ENCODE data around the gene SIGLEC14.
"Not testable (repeated sequence)": the region's sequence is repeated elsewhere in the genome, so short reads cannot be mapped to it uniquely, and the experiment has no call there.

SIGLEC14 gene, protein sequence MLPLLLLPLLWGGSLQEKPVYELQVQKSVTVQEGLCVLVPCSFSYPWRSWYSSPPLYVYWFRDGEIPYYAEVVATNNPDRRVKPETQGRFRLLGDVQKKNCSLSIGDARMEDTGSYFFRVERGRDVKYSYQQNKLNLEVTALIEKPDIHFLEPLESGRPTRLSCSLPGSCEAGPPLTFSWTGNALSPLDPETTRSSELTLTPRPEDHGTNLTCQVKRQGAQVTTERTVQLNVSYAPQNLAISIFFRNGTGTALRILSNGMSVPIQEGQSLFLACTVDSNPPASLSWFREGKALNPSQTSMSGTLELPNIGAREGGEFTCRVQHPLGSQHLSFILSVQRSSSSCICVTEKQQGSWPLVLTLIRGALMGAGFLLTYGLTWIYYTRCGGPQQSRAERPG

DNA sequence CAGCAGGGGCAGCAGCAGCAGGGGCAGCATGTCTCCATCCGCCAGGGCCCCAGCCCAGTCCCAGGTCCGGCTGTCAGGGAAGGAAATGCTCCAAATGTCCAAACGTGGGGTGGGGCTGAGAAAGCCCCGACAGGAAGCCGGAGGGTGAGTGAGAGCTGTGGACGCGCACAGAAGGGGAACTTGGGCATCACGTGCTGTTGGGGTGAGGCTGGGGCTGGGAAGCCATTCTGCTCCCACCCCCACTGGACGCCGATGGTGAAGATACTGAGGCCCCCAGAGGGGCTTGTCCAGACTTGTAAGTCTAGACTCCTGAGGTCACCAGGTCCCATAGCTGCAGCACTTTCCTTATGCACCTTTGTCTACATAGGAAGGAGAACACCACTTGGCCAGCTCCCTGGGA, at the start of gene SIGLEC14:
SIGLEC14 (minus strand) TSS at position 96 of the 400 bp plus-strand sequence; CDS start at position 30, 66 bp downstream.
- H3K4me3 ChIP-seq (ENCODE audit: low read depth, low read length, poor library complexity, severe bottlenecking); H4K20me1 ChIP-seq (ENCODE audit: insufficient read depth, low read length); H3K4me1 ChIP-seq (ENCODE audit: insufficient read depth, low read length, severe bottlenecking); H3K4me2 ChIP-seq (ENCODE audit: low read length); H3K9me2 ChIP-seq (ENCODE audit: low read depth, low read length); H3K9me3 ChIP-seq (ENCODE audit: low read length); H3K27ac ChIP-seq (ENCODE audit: low read depth, low read length, poor library complexity, severe bottlenecking); H3K9ac ChIP-seq (ENCODE audit: low read length); H3F3A ChIP-seq (ENCODE audit: insufficient read depth, low read length); H2AFZ ChIP-seq (ENCODE audit: low read length); H3K36me3 ChIP-seq (ENCODE audit: insufficient read depth, low read length); H3K79me2 ChIP-seq (ENCODE audit: insufficient read depth, low read length); H3K27me3 ChIP-seq (ENCODE audit: insufficient read depth, low read length): not testable (repeated sequence)

- H3K36me3 ChIP-seq (ENCODE audit: insufficient read depth, low read length), result no peaks in the 10 kb centered on the region
Measured at GRCh38 chr19:51695702-51696315, 49.2 kb upstream of the SIGLEC14 start.

GRCh38 chr19:51695088-51695487, 48.5 kb upstream of the SIGLEC14 start:
- H3K79me2 ChIP-seq (ENCODE audit: insufficient read depth, low read length), result no peaks in the 10 kb centered on the region
- no peaks in the 10 kb centered on the region for H3F3A ChIP-seq (ENCODE audit: insufficient read depth, low read length)
- H3K4me1 ChIP-seq (ENCODE audit: insufficient read depth, low read length, severe bottlenecking), result peaks cover 12% of the 10 kb centered on the region
- H3K36me3 ChIP-seq (ENCODE audit: insufficient read depth, low read length), result no peaks in the 10 kb centered on the region
- H3K27me3 ChIP-seq (ENCODE audit: insufficient read depth, low read length), result no peaks in the 10 kb centered on the region
- H3K27ac ChIP-seq (ENCODE audit: low read depth, low read length, poor library complexity, severe bottlenecking), result no peak overlapping the region
- no peaks in the 10 kb centered on the region for H3K9me2 ChIP-seq (ENCODE audit: low read depth, low read length)
- H4K20me1 ChIP-seq (ENCODE audit: insufficient read depth, low read length), result no peaks in the 10 kb centered on the region
- no peaks in the 10 kb centered on the region for H3K9me3 ChIP-seq (ENCODE audit: low read length)
- no peak overlapping the region for H3K4me2 ChIP-seq (ENCODE audit: low read length)
- H3K9ac ChIP-seq (ENCODE audit: low read length), result no peak overlapping the region
- TF ChIP-seq, protein P1, sequence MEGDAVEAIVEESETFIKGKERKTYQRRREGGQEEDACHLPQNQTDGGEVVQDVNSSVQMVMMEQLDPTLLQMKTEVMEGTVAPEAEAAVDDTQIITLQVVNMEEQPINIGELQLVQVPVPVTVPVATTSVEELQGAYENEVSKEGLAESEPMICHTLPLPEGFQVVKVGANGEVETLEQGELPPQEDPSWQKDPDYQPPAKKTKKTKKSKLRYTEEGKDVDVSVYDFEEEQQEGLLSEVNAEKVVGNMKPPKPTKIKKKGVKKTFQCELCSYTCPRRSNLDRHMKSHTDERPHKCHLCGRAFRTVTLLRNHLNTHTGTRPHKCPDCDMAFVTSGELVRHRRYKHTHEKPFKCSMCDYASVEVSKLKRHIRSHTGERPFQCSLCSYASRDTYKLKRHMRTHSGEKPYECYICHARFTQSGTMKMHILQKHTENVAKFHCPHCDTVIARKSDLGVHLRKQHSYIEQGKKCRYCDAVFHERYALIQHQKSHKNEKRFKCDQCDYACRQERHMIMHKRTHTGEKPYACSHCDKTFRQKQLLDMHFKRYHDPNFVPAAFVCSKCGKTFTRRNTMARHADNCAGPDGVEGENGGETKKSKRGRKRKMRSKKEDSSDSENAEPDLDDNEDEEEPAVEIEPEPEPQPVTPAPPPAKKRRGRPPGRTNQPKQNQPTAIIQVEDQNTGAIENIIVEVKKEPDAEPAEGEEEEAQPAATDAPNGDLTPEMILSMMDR (IDR thresholded peaks at IDR 0.05; ENCODE audit: low read length), result no peak
- no peak for TF ChIP-seq EZH2 (IDR thresholded peaks at IDR 0.05; ENCODE audit: borderline replicate concordance, low read length)
- no peak overlapping the region for H3K4me3 ChIP-seq (ENCODE audit: low read depth, low read length, poor library complexity, severe bottlenecking)
- no peak overlapping the region for H2AFZ ChIP-seq (ENCODE audit: low read length)

More at GRCh38 chr19:51695702-51696315, 49.2 kb upstream of the SIGLEC14 start:
- H3K9me3 ChIP-seq (ENCODE audit: low read length), result no peaks in the 10 kb centered on the region
- no peaks in the 10 kb centered on the region for H3K9me2 ChIP-seq (ENCODE audit: low read depth, low read length)
- H2AFZ ChIP-seq (ENCODE audit: low read length), result no peak overlapping the region
- H3K27me3 ChIP-seq (ENCODE audit: insufficient read depth, low read length), result no peaks in the 10 kb centered on the region
- H3F3A ChIP-seq (ENCODE audit: insufficient read depth, low read length), result no peaks in the 10 kb centered on the region
- H3K27ac ChIP-seq (ENCODE audit: low read depth, low read length, poor library complexity, severe bottlenecking), result no peak overlapping the region
- no peak overlapping the region for H3K9ac ChIP-seq (ENCODE audit: low read length)
- H3K4me3 ChIP-seq (ENCODE audit: low read depth, low read length, poor library complexity, severe bottlenecking), result no peak overlapping the region
- H3K4me1 ChIP-seq (ENCODE audit: insufficient read depth, low read length, severe bottlenecking), result peaks cover 5% of the 10 kb centered on the region
- TF ChIP-seq, protein P1 (IDR thresholded peaks at IDR 0.05; ENCODE audit: low read length), result no peak
- TF ChIP-seq EZH2 (IDR thresholded peaks at IDR 0.05; ENCODE audit: borderline replicate concordance, low read length), result no peak
- no peaks in the 10 kb centered on the region for H4K20me1 ChIP-seq (ENCODE audit: insufficient read depth, low read length)
- H3K4me2 ChIP-seq (ENCODE audit: low read length), result no peak overlapping the region
- H3K79me2 ChIP-seq (ENCODE audit: insufficient read depth, low read length), result no peaks in the 10 kb centered on the region
